Measurements from ENCODE around the gene TLR1.
"Not testable (repeated sequence)": the region's sequence is repeated elsewhere in the genome, so short reads cannot be mapped to it uniquely, and the experiment has no call there.

The TLR1 gene

DNA sequence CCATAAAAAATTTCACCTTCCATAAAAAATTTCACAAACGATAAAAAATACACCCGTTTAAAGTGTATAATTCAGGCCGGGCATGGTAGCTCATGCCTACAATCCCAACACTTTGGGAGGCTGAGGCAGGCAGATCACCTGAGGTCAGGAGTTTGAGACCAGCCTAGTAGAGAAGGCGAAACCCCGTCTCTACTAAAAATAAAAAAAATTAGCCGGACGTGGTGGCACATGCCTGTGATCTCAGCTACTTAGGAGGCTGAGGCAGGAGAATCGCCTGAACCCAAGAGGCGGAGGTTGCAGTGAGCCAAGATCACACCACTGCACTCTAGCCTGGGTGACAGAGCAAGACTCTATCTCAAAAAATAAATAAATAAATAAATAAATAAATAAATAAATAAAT is 1.7 kb upstream of the TLR1 start:
- not testable (repeated sequence) for FAIRE-seq

DNA sequence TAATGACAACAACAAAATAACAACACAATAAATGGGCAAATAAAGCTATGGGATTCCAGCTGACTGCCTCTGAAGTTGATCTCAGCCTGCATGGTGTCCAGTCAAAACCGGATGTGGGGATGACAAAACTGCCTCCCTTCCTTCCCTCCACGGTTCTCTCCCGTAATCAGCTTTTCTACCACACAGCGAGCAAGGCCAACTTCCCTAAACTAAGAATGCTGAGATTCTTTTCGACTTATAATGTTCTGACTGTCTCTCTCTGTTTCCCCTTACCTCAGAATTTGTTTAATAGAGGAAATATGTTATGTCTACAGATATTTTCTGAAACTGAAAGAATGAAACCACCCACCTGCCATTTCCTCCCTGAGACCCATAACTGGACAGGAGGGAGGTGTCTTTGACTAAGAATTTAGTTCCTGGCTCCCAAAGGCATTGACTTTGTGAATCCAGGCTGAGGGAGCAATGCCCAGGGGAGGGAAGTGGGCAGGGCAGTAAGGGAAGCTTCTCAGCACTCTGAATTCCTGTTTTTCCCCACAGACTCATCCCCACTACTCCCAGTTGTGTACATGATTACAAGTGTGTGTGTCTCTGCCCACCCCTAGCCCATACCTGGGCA is 1.0 kb upstream of the TLR1 start:
- no peak for FAIRE-seq

DNA sequence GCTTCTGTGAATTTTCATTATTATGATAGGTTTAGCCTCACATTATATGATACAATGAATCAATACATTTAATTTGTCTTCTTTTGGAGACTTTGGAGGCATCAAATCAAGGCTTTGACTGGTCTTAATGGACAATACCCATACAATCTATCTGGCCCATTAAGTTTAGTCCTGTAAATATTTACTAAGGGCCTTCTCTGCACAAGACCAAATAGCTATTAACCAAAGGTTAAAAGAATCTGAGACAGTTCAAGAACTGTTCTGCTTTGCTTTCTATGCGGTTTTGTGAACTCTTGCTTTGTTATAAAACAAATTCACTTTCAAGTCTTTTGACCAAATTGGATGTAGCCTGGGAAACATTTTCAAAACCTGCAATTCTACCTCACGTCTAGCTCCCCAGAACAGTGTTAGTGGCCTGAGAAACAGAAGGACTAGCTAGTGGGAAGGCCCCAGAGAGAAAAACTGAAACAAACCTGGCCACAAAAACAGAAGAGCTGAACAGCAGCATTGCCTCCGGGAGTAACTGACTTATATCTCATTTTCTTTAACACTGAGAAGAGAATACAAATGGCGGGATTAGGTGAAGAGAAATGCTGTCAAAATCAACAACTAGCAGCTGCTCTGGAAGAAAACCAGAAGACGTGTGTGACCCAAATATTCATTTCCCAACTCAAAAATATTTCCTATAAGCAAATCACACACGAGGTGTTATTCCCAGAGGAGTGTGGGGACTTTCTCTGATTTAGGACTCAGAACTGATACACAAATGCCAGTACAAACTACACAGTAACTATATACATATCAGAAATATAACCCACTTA is 548 bp downstream of the TLR1 start:
- no peak for FAIRE-seq

DNA sequence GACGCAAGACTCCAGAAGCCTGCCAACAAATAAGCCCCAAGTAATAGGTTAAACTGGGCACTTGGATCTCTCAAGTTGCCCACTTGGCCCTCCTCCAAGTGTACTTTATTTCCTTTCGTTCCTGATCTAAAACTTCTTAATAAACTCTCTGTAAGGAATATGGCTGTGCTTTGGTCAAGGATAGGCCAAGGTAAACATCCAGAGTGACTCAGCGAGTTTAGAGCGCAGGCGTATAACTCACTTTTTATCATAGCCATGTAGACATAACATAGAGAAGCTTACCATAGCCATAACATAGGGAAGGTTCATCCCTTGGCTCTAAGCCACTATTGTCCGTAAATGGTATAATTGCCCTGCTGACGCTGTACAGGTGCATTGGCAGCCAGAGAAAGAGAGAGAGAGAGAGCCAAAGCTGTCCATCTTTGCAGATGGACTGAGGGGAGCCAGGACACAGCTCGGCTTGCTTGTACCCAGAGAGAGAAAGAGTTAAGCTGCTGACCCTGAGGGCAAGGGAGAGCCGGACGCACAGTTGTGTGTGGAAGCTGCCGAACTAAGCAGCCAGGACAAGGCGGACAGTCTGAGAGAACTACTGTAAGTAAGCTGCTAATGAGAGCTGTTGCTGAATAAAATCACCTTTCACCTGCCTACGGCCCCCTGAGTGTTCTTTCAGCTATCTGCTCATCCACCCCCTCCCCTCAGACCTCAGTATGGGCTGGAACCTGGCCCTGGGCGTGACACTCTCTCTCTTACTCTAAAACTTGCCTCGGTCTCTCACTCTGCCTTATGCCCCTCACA is 1.8 kb downstream of the TLR1 start:
- no peak for FAIRE-seq

DNA sequence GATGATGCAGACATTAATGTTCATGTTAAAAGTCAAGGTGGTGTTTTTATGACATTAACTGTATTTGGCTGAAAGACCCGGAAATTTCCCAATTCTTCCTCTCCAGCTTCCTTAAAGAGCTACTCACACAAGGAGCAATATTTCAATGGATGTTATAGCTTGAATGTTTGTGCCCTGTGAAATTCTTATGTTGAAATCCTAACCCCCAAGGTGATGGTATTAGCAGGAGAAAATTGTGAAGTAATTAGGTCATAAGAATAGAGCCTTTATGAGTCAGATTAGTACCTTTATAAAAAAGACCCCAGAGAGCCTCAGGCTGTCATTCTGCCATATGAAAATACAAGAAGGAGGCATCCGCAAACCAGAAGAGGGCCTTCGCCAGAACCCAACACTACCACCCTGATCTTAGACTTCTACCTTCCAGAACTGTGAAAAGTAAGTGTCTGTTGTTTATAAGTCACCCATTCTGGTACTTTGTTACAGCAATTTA is 3.6 kb downstream of the TLR1 start:
- no peak for FAIRE-seq

DNA sequence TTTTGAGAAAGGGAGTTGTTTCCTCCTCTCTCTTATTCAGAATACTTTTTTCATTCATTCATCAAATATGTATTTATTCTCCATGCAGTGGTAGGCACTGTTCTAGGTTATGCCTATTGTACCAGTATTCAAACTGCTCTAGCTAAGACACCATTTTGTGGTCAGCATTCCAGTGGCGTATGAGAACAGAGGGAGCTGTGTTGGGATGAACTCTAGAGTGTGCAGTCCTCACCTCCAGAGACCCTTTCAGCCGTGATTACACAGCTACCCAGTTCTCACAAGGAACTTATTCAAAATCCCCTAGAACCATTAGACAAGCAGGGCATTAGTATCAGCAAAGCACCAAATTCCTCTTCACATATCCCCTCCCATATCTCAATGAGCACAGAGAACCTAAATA is 4.2 kb downstream of the TLR1 start:
- no peak for FAIRE-seq

DNA sequence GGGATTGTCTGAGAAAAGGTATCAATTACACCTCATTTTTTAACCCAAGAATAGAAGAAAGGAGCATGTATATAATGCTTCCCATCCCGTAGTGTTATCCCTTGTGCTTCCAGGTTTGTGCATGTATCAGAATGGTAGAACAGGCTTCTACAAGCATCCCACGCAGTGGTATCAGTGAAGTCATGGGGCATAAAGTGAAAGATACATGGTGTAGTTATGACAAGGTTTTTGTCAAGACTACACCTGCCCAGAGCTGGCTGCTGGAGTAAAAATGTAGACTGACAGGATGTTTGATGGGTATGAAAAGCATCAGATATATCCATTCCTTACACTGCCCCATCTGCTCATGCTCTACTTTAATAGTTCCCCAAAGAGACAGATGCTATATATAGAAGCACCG is 9.5 kb downstream of the TLR1 start:
- no peak for FAIRE-seq

DNA sequence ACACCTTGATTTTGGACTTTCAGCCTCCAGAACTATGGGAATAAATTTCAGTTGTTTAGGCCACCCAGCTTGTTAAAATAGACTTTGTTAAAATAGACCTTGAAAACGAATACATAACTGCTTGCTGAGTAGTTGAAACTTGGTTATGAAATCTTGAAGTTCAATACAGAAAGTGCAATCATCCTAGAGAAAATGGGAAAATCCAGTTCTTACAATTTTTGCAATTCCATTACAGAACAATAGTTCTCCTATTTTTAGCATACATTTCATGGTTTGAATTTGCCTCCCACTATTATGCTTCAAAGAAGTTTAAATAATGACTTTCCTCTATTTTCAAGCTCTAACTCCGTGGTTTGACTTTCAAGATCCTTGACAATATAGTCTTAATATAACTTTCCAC is 10.5 kb downstream of the TLR1 start:
- no peak for FAIRE-seq

DNA sequence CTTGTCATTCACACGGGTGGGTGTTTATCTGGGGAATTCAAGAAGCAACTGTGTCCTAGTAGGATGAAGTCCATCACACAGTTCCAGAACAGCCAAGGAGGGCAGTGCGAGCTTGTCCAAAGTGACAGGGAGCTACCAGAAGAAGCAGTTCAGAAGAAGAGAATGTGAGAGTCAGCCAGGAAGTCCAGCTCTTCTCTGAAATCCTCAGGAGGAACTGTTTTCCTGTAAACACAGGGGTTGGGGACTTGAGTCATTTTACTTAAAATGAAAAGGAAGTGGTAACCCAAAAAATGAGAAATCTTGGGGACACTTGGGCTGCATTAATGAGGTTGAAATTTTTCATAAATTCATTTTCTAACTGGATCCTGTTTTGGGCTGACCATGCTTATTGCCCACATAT is 13.6 kb downstream of the TLR1 start:
- FAIRE-seq, result no peak

DNA sequence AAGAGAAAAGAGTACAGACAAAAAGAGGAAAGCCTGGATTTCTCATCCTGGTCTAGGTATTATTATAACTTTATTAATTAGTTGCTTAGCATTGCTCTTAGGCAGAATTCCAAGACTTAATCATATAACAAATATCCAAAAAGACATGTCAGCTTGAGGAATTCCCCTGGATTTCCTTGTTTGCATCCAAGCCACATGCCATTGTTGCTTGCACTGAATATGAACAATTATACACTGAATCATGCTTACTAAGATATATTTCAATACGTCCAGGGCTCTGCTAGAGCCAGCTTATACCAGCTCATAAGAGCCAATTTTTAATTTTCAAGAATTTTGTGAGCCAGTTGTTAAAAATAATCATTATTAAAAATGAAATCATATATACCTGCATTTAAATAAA is 16.3 kb downstream of the TLR1 start:
- FAIRE-seq, result no peak

DNA sequence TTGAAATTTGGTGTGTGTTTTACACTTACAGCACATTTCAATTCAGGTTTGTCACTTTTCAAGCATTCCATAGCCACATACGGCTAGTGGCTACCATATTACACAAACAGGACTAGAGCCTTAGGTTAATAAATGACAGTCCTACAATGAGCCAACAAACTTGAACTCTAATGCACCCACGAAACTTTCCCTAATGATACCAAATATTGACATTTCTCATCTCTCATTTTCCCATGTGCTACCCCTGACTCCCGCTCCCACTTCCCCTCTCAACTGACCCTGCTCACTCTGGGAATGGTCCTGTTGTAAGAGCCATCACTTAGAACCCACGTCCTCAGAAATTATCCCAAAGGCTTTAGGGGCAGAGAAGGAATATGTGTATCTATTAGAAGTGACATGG is 16.9 kb downstream of the TLR1 start:
- FAIRE-seq, result no peak

DNA sequence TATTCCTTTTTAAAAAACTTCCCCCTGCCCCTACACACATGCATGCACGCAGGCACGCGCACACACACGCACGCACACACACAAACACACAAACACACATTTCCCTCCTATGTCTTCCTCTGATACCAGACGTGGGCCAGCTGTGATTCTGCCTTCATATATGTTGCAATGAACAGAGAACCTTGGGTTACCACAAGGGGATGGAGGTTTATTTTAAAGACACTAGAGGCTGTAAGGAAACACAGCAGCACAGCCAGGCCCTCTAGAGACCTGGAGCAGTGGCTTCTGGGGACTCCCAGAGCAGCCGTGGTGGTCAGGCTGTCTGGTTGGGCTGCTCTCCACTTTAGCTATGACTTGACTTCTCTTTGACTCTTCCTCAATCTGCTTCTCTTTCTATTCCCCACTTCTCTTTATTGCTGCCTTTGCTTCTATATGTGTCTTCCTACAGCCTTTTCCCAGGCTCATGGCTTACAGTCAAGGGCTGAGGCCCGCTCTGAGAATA is 18.6 kb downstream of the TLR1 start:
- FAIRE-seq, result no peak

DNA sequence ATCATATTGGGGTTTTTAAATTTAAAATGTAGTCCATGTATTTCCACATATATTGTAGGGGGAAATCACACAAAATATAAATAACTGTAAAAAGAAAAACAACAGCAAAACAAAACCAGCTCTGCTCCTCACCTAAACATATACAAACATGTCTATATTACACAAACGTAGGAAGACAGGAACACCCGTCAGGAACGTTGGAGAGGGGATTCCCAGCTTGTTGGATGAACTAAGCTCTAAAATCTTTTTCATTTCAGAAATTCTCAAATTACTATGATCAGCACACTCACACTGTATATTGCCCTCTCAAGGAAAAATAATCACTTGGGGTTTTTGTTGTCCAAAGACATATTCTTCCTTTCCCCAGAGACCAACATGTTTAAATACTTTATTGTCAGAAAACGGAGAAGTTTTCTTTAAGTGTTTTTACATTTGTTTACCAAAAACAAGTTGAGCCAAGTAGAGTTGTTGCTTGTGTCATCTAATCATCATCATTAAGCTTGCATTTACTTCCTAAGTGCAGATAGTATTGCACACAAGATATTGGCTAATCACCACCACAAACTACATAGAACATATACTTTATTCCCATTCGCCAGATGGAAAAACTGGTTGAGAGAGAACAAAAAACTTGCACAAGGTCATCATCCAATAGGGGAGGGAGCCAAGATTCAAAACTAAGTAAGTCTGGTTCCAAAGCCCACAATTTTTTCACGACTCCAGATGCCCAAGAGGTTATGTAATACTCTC is 19.4 kb downstream of the TLR1 start:
- FAIRE-seq, result no peak

DNA sequence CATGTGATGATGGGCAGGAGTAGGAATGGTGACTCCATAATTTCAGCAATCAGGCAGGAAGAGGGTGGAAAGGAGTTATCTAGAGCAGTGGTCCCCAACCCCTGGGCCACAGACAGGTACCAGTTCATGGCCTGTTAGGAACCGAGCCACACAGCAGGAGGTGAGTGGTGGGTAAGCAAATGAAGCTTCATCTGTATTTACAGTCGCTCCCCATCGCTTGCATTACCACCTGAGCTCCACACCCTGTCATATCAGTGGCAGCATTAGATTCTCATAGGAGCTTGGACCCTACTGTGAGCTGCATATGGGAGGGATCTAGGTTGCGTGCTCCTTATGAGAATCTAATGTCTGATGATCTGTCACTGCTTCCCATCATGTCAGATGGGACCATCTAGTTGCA is 20.4 kb downstream of the TLR1 start:
- no peak for FAIRE-seq

DNA sequence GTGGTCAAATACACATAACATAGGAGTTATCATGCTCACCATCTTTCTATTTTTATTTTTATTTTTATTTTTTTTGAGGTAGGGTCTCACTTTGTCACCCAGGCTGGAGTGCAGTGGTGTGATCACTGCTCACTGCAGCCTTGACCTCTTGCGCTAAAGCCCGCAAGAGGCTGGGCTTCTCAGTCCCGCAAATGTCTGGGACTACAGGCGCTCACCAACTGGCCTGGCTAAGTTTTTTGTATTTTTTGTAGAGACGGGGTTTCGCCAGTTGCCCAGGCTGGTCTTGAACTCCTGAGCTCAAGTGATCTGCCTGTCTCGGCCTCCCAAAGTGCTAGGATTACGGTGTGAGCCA is 21.5 kb downstream of the TLR1 start:
- FAIRE-seq, result no peak

DNA sequence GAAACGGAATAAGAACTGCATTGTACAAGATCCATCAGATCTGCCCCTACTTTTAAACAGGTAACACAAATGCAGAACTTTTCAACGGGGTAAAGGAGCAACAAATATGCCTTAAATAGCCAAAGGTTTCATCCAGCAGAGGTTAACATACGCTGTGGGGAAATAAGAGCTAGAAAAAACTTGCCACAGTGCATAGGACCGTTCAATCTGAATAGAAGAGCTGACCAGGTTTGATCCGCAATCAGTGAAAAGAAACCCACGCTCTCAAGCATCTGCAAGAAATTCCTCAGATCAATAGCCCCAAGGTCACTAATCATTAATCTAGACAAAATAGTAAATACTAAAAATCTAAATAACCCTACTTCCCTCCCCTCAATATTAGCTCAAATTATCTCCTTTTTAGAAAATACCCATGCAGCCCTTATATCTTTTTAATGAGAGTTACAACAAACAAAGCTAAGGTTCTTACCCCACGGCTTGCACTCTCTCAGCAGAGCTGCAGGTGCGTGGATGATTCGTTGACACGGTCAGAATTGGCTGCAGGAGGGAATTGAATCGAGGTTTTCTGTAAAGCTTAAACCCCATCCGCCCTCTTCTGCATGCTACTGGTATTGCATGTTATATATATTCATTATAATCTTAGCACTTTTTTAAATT is 22.0 kb downstream of the TLR1 start, which contains the start of gene TLR10:
TLR10 (minus strand) TSS at position 539 of the 657 bp plus-strand sequence. CDS start 7,400 bp downstream, outside the sequence.
- FAIRE-seq, result no peak

DNA sequence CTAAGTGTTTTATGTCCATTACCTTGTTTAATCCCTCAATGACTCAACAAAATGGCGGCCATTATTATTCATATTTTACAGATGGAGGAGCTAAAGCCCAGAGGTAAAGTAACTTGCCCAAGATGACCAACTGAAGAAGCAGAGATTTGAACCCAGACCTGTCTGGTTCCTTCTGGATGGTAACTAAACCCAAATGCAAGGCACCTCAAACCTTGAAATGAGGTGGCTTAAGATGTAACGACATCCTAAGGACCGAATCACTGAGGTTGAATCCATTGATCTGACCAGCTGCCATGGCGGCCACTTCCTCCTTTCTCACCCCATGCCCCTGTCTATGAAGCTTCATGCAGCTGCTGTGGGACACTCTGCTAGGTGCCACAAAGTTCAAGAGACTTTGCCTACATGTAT is 22.7 kb downstream of the TLR1 start:
- no peak for FAIRE-seq

DNA sequence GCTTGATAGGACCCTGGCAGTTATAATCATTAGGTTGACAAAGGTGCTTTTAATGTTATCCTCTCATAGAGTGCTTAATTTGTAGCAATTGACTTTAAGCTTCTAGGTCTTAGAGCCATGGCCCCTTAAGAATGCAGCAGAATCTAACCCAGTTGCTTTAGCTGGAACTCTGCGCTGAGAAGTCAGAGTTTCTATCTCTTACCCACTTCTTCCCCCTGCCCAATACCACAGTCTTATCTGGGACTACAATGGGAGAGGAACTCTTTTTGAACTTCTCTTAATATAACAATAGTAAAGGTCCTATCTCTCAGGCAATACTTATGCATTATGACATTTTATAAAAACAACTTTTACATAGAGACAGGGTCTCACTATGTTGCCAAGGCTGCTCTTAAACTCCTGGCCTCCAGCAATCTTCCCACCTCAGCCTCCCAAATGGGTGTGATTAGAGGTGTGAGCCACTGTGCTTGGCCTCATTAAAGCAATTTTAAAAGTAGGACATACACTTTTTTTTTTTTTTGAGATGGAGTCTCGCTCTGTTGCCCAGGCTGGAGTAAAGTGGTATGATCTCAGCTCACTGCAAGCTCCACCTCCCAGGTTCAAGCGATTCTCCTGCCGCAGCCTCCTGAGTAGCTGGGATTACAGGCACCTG is 23.6 kb downstream of the TLR1 start:
- no peak for FAIRE-seq

DNA sequence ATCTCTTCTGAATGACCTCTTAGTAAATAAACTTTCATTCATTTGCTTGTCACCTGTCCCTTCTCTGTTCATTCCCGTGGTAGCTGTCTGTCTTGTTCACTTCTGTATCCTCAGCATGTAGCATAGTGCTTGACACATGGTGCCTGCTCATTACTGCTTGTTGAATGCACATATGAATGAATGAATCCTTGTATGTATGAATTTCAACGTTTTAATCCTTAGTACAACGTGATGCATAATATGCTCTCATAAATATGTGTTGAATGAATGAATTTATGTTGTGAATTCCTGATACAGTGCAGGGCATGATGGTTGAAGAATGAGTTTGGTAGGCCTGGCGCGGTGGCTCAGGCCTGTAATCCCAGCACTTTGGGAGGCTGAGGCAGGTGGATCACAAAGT is 24.8 kb downstream of the TLR1 start:
- FAIRE-seq, result no peak

DNA sequence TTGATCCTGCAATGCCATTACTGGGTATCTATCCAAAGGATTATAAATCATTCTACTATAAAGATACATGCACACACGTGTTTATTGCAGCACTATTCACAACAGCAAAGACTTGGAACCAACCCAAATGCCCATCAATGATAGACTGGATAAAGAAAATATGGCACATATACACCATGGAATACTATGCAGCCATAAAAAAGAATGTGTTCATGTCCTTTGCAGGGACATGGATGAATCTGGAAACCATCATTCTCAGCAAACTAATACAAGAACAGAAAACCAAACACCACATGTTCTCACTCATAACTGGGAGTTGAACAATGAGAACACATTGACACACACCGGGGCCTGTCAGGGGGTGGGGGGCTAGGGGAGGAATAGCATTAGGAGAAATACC is 26.7 kb downstream of the TLR1 start:
- not testable (repeated sequence) for FAIRE-seq

DNA sequence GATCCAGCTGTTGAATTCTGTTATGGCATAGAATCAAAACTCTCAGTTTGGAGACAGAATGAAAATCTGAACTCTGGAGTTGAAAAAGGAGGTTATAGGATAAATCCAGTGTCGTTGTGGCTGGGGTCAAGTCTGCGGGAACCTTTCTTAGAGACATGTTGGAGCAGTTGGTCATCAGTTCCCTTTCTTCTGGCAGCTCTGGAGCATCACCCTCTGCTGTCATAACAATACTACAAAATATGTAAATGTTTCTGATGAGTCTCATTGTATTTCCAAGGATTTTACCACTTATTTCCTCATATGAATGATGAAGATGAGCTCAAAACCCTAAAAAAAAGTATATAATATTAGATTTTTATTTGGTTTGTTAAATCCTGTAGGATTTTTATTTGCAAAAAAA is 29.3 kb downstream of the TLR1 start:
- no peak for FAIRE-seq

Measured in colon (tissue), 2 donors.